ENCODE measurements around the gene TBC1D2. TPM values are rescaled to one million over a fixed set of nuclear protein-coding genes. Genes with fewer than 3 reads are reported as not detected.

TBC1D2 gene
- total and polyA plus RNA-seq, 2 of the 13 experiments (the other 11 are each of a cell fraction or from before 2014, with no cell fraction given), result 2.0 to 2.8 TPM

- no peak for TF ChIP-seq SNAPC4 (CRISPR knock-in tag; IDR thresholded peaks at IDR 0.05)
- no peak for TF ChIP-seq ZMAT3 (CRISPR knock-in tag; conservative IDR thresholded peaks at IDR 0.05)
- TF ChIP-seq ZNF543 (CRISPR knock-in tag; IDR thresholded peaks at IDR 0.05), result no peak
- no peak for TF ChIP-seq BRD4 (CRISPR knock-in tag; IDR thresholded peaks at IDR 0.05)
- TF ChIP-seq HNRNPUL1 (IDR thresholded peaks at IDR 0.05; ENCODE audit: low read depth, low read length), result no peak
- TF ChIP-seq KLF9 (CRISPR knock-in tag; IDR thresholded peaks at IDR 0.05; ENCODE audit: low read depth), result no peak
- no peak for TF ChIP-seq MXD1 (CRISPR knock-in tag; IDR thresholded peaks at IDR 0.05)
- TF ChIP-seq POGK (CRISPR knock-in tag; conservative IDR thresholded peaks at IDR 0.05), result no peak
- no peak for TF ChIP-seq AGO1 (IDR thresholded peaks at IDR 0.05; ENCODE audit: low read depth, low read length, poor library complexity, severe bottlenecking)
- TF ChIP-seq ZNF431 (CRISPR knock-in tag; IDR thresholded peaks at IDR 0.05; ENCODE audit: borderline replicate concordance, low read depth), result no peak
- TF ChIP-seq TMF1 (CRISPR knock-in tag; IDR thresholded peaks at IDR 0.05; ENCODE audit: low read depth), result no peak
- peak; percentile 11; the same call in 1 of the 2 replicates for TF ChIP-seq THRA (CRISPR knock-in tag; IDR thresholded peaks at IDR 0.05; ENCODE audit: borderline replicate concordance)
- peak; percentile 82 for TF ChIP-seq ZNF768 (CRISPR knock-in tag; IDR thresholded peaks at IDR 0.05)
Measured at GRCh38 chr9:98228392-98229089, 26.9 kb downstream of the TBC1D2 start (continued).

All from HepG2 (cell line).